ENCODE data around the gene DNAI7.

Gene DNAI7

GRCh38 chr12:25162866-25163265 is 32.1 kb downstream of the DNAI7 start:
- no peak for DNase-seq

GRCh38 chr12:25156061-25156460 is 38.9 kb downstream of the DNAI7 start:
- DNase-seq = no peak

- DNase-seq = no peak
Observed at GRCh38 chr12:25155022-25155576, 39.9 kb downstream of the DNAI7 start.

- no peak for DNase-seq
Observed at GRCh38 chr12:25152055-25152454, 42.9 kb downstream of the DNAI7 start.

DNA sequence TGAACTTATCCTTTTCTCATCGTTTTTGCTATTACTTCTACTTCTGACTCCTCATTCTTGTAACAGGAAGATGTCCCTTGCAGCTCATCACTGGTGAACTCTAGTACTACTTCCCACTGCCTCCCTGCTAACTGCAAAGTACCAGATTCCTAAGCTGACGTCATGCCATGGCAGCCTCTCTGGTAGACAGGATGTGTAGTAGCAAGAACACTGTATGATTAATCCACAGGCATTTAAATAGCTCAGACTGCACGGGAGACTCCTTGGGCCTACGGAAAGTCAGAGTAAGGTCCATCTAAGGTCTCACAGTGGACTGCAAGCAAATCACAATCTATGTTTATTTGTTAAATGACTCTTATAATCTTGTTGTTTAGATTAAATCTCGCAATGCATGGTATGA is 43.5 kb downstream of the DNAI7 start:
- peak; percentile 35 for DNase-seq

- no peak for DNase-seq
Observed at GRCh38 chr12:25146686-25147085, 48.3 kb downstream of the DNAI7 start.

GRCh38 chr12:25135531-25136154 is 59.3 kb downstream of the DNAI7 start:
- no peak for DNase-seq

DNA sequence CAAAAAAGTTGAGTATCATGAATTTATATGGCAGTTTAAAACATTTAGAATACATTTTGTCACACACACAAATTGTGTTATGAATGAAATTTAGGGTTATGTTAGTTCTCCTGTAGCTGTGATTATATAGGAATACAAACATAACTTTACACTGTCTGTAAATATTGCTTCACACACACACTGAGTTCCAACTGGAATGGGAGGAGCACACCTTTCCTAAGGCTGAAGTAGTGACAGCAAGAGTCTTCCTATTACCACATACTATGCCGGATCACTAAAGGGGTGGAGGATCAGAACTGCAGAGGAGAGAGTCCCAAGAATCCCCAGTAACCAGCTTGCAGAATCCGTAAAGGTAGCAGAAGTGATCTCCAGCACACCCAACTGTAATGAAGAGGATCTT is 63.7 kb downstream of the DNAI7 start:
- DNase-seq = no peak

DNA sequence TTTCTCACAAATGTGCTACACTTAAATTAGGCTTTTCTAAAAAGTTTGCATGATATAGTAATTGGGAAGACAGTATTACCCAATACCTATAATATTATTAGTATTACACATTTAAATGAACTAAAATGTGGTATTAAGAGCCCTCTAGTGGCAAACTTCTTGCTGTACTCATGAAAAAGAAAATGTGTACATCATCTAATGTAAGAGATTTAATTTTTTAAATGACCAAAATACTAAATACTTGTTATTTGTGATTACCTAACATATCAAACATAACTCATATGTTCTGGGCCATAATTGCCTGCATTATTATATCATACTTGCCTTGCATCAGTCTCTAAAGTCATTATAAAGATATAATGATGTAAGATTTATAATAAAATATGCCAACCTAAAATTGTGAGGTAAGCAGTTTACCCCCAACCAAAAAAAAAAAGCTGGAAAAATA is 64.2 kb downstream of the DNAI7 start:
- DNase-seq = peak; percentile 43

- DNase-seq = no peak
Observed at GRCh38 chr12:25126746-25127145, 68.2 kb downstream of the DNAI7 start.

GRCh38 chr12:25126101-25126500 is 68.9 kb downstream of the DNAI7 start:
- no peak for DNase-seq

- DNase-seq = no peak
Observed at GRCh38 chr12:25124493-25124892, 70.5 kb downstream of the DNAI7 start.

DNA sequence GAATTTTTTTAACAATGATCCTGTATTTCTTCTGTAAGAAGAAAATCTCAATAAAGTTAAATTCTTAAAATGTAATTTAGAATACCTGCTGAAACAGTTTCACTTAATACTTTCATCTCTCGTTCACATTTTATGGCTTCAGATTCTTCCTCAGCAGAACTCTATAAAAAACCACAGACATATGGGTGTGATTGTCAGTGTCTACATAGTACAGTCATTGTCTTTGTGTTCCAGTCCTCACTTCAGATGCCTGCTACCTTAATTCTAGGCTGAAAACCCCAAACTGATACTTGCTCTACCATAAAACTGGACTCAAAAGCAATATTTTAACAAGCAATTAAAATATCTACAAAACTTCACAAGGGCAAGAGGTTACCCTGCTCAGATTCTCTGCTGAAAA is 71.8 kb downstream of the DNAI7 start:
- DNase-seq = no peak

DNA sequence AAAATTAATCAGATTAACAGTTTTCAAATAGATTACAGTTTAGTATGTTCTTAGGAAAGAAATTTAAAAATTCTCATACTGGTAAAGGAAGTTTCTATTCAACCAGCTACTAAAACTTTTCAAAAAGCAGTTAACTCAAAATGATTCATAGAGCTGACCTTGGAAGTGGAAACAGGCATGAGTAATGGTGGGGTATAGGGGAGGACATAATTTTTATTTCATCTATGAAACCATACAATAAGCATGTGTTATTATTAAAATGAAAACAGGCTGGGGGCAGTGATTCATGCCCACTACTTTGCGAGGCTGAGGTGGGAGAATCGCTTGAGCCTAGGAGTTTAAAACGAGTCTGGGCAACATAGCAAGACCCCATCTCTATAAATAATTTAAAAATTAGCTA is 73.0 kb downstream of the DNAI7 start:
- no peak for DNase-seq

- DNase-seq = no peak
Observed at GRCh38 chr12:25121110-25121509, 73.8 kb downstream of the DNAI7 start.

GRCh38 chr12:25119020-25119419 is 75.9 kb downstream of the DNAI7 start:
- no peak for DNase-seq

GRCh38 chr12:25115677-25116076 is 79.3 kb downstream of the DNAI7 start:
- DNase-seq = no peak

GRCh38 chr12:25113651-25114050 is 81.3 kb downstream of the DNAI7 start:
- no peak for DNase-seq

DNA sequence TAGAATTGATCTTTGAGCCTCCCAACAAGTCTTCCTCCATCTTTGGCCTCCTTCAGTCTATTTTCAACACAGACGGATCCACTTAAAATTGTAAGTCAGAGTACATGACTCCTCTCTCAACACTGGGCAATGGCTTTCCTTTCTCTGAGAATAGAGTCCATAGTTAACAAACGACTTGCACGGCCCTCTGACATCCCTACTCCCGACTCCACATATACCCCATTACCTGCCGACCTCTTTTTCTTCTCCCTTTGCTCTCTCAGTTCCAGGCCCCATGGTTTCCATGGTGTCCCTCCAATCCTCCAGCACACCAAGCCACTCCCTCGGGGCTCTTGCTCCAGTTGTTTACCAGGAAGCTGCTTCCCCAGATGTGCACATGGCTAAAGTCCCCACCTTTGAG is 84.7 kb downstream of the DNAI7 start:
- DNase-seq = no peak

GRCh38 chr12:25107920-25108319 is 87.0 kb downstream of the DNAI7 start:
- DNase-seq = peak; percentile 83

- no peak for DNase-seq
Observed at GRCh38 chr12:25106818-25107217, 88.1 kb downstream of the DNAI7 start.

DNA sequence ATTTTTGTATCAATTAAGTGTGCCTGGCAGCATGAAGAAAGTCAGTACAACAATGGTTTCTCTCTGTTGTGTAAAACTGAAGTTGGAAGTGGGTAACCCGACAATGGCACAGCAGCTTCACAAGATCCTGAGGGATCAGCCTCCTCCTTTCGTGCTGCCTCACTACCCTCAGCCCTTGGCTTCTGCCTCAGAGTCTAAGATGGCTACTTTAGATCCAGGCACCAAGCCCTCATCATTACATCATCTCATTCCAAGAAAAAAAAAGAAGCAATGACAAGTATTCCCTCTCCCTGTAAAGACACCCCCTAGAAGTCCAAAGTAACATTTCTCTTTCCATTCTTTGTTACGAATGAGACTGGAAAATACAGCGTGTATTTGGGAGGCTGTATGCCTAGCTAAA is 92.6 kb downstream of the DNAI7 start:
- DNase-seq = no peak

GRCh38 chr12:25101092-25101445 is 93.9 kb downstream of the DNAI7 start:
- peak; percentile 51 for DNase-seq

DNA sequence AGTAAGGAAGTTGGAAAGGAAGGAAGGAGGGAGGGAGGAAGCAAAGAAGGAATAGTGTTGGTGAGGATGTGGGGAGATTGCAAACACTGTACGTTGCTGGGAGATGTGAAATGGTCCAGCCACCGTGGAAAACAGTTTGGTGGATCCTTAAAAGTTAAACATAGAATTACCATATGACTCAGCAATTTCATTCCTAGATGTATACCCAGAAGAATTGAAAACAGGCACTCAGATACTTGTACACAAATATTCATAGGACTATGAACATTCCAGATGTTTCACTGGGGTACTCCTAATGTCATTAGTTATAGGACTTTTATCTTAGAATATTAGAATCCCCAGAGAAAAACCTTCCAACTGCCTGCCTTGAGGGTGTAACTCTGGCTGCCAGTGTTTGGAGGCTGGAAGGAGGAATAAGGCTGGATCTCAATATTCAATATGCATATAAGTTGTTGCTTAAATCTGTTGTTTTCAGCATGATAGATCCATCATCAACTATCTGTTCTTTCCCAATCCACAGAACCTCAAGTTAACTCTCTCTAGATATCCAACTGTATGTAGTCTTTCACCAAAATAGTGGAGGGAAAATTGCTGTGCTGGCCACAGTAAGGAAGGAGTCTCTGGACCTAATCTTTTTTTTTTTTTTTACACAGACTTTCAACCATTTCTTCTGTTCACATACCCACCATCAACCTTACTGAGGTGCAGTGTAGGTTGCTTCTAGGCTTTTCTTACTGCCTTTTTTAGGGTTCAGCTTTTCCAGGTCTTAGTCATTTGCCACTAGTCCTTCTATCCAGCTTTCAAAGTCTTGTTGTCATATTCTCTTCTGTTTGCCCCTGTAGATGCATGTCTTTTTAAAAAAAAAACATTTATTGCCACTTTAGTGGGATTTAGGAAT is 94.5 kb downstream of the DNAI7 start:
- DNase-seq = peak; percentile 11
